Activated gamma-delta T cell (primary cell): ENCODE results near the gene SLC25A27.

Experiments used
- DNase-seq: peaks from one replicate; lab custom pipeline; 2025; lab: John Stamatoyannopoulos, UW

Gene SLC25A27

GRCh38 chr6:46715141-46715540 is 62.4 kb downstream of the SLC25A27 start:
- no peak for DNase-seq

DNA sequence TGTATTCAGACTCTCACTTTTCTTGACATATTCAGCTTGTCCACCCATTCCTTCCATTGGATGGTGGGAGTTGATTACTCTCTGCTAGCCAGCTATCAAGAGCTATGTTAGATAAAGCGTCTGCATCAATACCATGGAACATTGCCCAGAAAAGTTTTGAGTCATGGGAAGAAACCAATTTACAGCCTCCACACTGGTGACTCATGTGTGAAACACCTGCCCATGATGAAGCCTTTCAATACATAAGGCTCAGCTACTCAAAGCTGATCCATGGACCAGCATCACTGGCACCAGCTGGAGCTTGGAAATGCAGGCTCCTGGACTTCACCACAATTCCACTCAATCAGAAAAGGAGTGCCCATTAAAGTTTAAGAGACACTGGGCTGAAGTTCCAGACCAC is 66.3 kb downstream of the SLC25A27 start:
- no peak for DNase-seq

GRCh38 chr6:46720401-46720800 is 67.6 kb downstream of the SLC25A27 start:
- no peak for DNase-seq
